ENCODE measurements around the gene ELAVL1.
"Not testable (repeated sequence)": the region's sequence is repeated elsewhere in the genome, so short reads cannot be mapped to it uniquely, and the experiment has no call there.

ELAVL1 gene

GRCh38 chr19:7968008-7968795 is 37.2 kb downstream of the ELAVL1 start:
- DNase-seq = no peak

- no peak for DNase-seq
Measured at GRCh38 chr19:7965921-7966665, 39.3 kb downstream of the ELAVL1 start.

GRCh38 chr19:7965259-7965841 is 40.1 kb downstream of the ELAVL1 start:
- no peak for DNase-seq

GRCh38 chr19:7963566-7963965 is 41.9 kb downstream of the ELAVL1 start:
- DNase-seq = no peak

GRCh38 chr19:7962644-7963268 is 42.7 kb downstream of the ELAVL1 start:
- no peak for DNase-seq

- no peak for DNase-seq
Measured at GRCh38 chr19:7961920-7962626, 43.4 kb downstream of the ELAVL1 start.

GRCh38 chr19:7961082-7961481 is 44.4 kb downstream of the ELAVL1 start:
- DNase-seq = not testable (repeated sequence)

- DNase-seq = no peak
Measured at GRCh38 chr19:7959211-7959610, 46.2 kb downstream of the ELAVL1 start.

GRCh38 chr19:7955696-7956095 is 49.7 kb downstream of the ELAVL1 start:
- DNase-seq = no peak

- DNase-seq = no peak
Measured at GRCh38 chr19:7953576-7953975, 51.9 kb downstream of the ELAVL1 start.

GRCh38 chr19:7953060-7953459 is 52.4 kb downstream of the ELAVL1 start:
- no peak for DNase-seq

- DNase-seq = no peak
Measured at GRCh38 chr19:7947939-7948338, 57.5 kb downstream of the ELAVL1 start.

GRCh38 chr19:7944177-7944761 is 61.2 kb downstream of the ELAVL1 start:
- DNase-seq = peak; percentile 76

- peak; percentile 99 for DNase-seq
Measured at GRCh38 chr19:7943444-7944176, 61.8 kb downstream of the ELAVL1 start, which contains the start of gene TIMM44. TIMM44 (minus strand) TSS chr19:7943666; CDS start chr19:7943651, 15 bp downstream.

GRCh38 chr19:7942981-7943443 is 62.4 kb downstream of the ELAVL1 start:
- DNase-seq = no peak

- DNase-seq = no peak
Measured at GRCh38 chr19:7941895-7942596, 63.4 kb downstream of the ELAVL1 start.

- DNase-seq = no peak
Measured at GRCh38 chr19:7940841-7941240, 64.6 kb downstream of the ELAVL1 start.

GRCh38 chr19:7934766-7935165 is 70.7 kb downstream of the ELAVL1 start:
- no peak for DNase-seq

- DNase-seq = no peak
Measured at GRCh38 chr19:7933828-7934725, 71.4 kb downstream of the ELAVL1 start.

- DNase-seq = no peak
Measured at GRCh38 chr19:7933411-7933810, 72.0 kb downstream of the ELAVL1 start.

Measured in DMS79 (cell line).